GM12878 (cell line): ENCODE measurements around the gene PYGM. TPM values are rescaled to one million over a fixed set of nuclear protein-coding genes. Genes with fewer than 3 reads are reported as not detected.
A peak's percentile ranks its signal among the peaks of the same experiment; 100 is the strongest.

Source experiments
- ATAC-seq: fragments of 200-7000 bp; cut with Tn5 transposase; 3 replicates; pipeline ENCODE4 v1.9.1; 2020; ENCODE audit warnings: mild to moderate bottlenecking, moderate library complexity
- BruUV-seq: library from RNA; stranded (reverse); fragments of 400-500 nt; replicated peaks from 2 replicates; lab custom pipeline; 2021; lab: Mats Ljungman, UMichigan
- CTCF ChIA-PET: fragments of 300-600 bp; sonication (Branson Sonifier 250); formaldehyde crosslinking; extraction: SDS; loops from one replicate; lab custom pipeline; 2021; ENCODE audit warnings: inconsistent platforms; lab: Yijun Ruan, JAX
- POLR2A ChIA-PET: fragments of 350-600 bp; formaldehyde crosslinking; extraction: SDS; loops from one replicate; lab custom pipeline; 2021; ENCODE audit warnings: inconsistent platforms; lab: Charles Lee
- RAD21 ChIA-PET: fragments of 300-600 bp; sonication (Branson Sonifier 250); formaldehyde crosslinking; loops from one replicate; lab custom pipeline; 2023; ENCODE audit warnings: antibody characterized with exemption; ENCODE audit not compliant: unreplicated experiment; lab: Charles Lee
- SMC1A ChIA-PET: fragments of 300-600 bp; sonication (Branson Sonifier 250); formaldehyde crosslinking; loops from one replicate; lab custom pipeline; 2023; ENCODE audit not compliant: unreplicated experiment, uncharacterized antibody; lab: Charles Lee
- DNase-seq: peaks from one replicate; pipeline ENCODE4 v3.0.0-alpha.2; 2011; ENCODE audit warnings: low read depth, low spot score
- FAIRE-seq: peaks from 3 replicates; lab custom pipeline; 2011; peaks lifted over from hg19 to GRCh38; lab: Jason Lieb, UNC
- H2AFZ ChIP-seq: 2 replicates; pipeline ENCODE4 v1.6.0; 2011; ENCODE audit warnings: low read depth, low read length, control low read depth; ENCODE audit not compliant: control insufficient read depth
- H3K27ac ChIP-seq: 2 replicates; pipeline ENCODE4 v1.5.1; 2011; ENCODE audit warnings: control low read depth; ENCODE audit not compliant: control insufficient read depth, insufficient read depth
- H3K27me3 ChIP-seq, 2 experiments: replicated peaks in 1 of 2; 2 replicates each; pipeline versions ENCODE4 v1.6.0 to v1.6.1; 2011; ENCODE audit warnings: low read length in 1 of 2; ENCODE audit not compliant: control insufficient read depth in 2 of 2, insufficient read depth in 2 of 2
- H3K36me3 ChIP-seq, 2 experiments: 2 replicates each; pipeline ENCODE4 v1.5.1; 2011; ENCODE audit warnings: low read length in 1 of 2; ENCODE audit not compliant: control insufficient read depth in 2 of 2, insufficient read depth in 2 of 2
- H3K4me1 ChIP-seq: 2 replicates; pipeline ENCODE4 v1.6.1; 2011; ENCODE audit warnings: mild to moderate bottlenecking, low read length, moderate library complexity, mixed read lengths; ENCODE audit not compliant: control insufficient read depth, insufficient read depth
- H3K4me2 ChIP-seq: 2 replicates; pipeline ENCODE4 v1.6.0; 2011; ENCODE audit warnings: control low read depth; ENCODE audit not compliant: control insufficient read depth, insufficient read depth
- H3K4me3 ChIP-seq: fragments of 200-600 bp; sonication (generic); 2 replicates; pipeline ENCODE4 v1.5.1; 2016
- H3K79me2 ChIP-seq: 2 replicates; pipeline ENCODE4 v1.6.0; 2011; ENCODE audit warnings: low read length; ENCODE audit not compliant: control insufficient read depth, insufficient read depth
- H3K9ac ChIP-seq: 2 replicates; pipeline ENCODE4 v1.8.0; 2011; ENCODE audit warnings: low read length, control low read depth, mixed read lengths; ENCODE audit not compliant: control insufficient read depth, insufficient read depth
- H3K9me3 ChIP-seq: replicated peaks from 3 replicates; pipeline ENCODE4 v1.5.1; 2011; ENCODE audit warnings: mild to moderate bottlenecking, low read length; ENCODE audit not compliant: control insufficient read depth, insufficient read depth
- H4K20me1 ChIP-seq: 2 replicates; pipeline ENCODE4 v1.6.0; 2011; ENCODE audit not compliant: control insufficient read depth, insufficient read depth
- ASH2L ChIP-seq: fragments of 300-600, 200-600 bp; sonication (generic); IDR thresholded peaks from 2 replicates; pipeline ENCODE4 v1.6.1; 2017; ENCODE audit warnings: low read depth, mild to moderate bottlenecking, borderline replicate concordance
- BMI1 ChIP-seq: fragments of 450-650 bp; IDR thresholded peaks from 2 replicates; pipeline ENCODE4 v1.6.1; 2016; ENCODE audit warnings: mild to moderate bottlenecking, moderate library complexity, borderline replicate concordance
- CEBPB ChIP-seq, 2 experiments: fragments of 150-350 bp in 1 of 2; IDR thresholded peaks; 2 replicates each; pipeline ENCODE4 v1.6.1; 2012 to 2014; ENCODE audit warnings: low read depth in 2 of 2, low read length in 2 of 2, borderline replicate concordance in 1 of 2, inconsistent platforms in 1 of 2
- ETV6 ChIP-seq, 2 experiments: fragments of 450-650 bp in 1 of 2; IDR thresholded peaks in 1 of 2; conservative IDR thresholded peaks in 1 of 2; 2 replicates each; pipeline ENCODE4 v1.6.1; 2014; ENCODE audit warnings: antibody characterized with exemption in 1 of 2, borderline replicate concordance in 1 of 2, low read depth in 1 of 2, mild to moderate bottlenecking in 1 of 2, moderate library complexity in 1 of 2
- GABPA ChIP-seq: IDR thresholded peaks from 2 replicates; pipeline ENCODE4 v1.6.1; 2014; ENCODE audit warnings: antibody characterized with exemption, low read depth, mild to moderate bottlenecking, inconsistent platforms
- IKZF2 ChIP-seq, 2 experiments: fragments of 450-650 bp; IDR thresholded peaks; 2 replicates each; pipeline ENCODE4 v1.6.1; 2017; ENCODE audit warnings: mild to moderate bottlenecking in 2 of 2, moderate library complexity in 2 of 2
- JUNB ChIP-seq: IDR thresholded peaks from 2 replicates; pipeline ENCODE4 v1.6.1; 2016; ENCODE audit warnings: antibody characterized with exemption, mild to moderate bottlenecking
- JUND ChIP-seq: IDR thresholded peaks from 2 replicates; pipeline ENCODE4 v1.6.1; 2012; ENCODE audit warnings: low read depth, mild to moderate bottlenecking, low read length, improper control_type of control experiment, moderate library complexity
- LARP7 ChIP-seq: fragments of 450-650 bp; IDR thresholded peaks from 2 replicates; pipeline ENCODE4 v1.6.1; 2017; ENCODE audit warnings: mild to moderate bottlenecking
- MTA3 ChIP-seq: IDR thresholded peaks from 2 replicates; pipeline ENCODE4 v1.6.1; 2012; ENCODE audit warnings: low read length, inconsistent platforms, borderline replicate concordance
- NFXL1 ChIP-seq: fragments of 450-650 bp; IDR thresholded peaks from 2 replicates; pipeline ENCODE4 v1.6.1; 2017; ENCODE audit warnings: antibody characterized with exemption, mild to moderate bottlenecking, borderline replicate concordance
- RBBP5 ChIP-seq: fragments of 200-600 bp; sonication (generic); conservative IDR thresholded peaks from 2 replicates; pipeline ENCODE4 v1.6.1; 2016
- RELB ChIP-seq: fragments of 450-650 bp; IDR thresholded peaks from 2 replicates; pipeline ENCODE4 v1.6.1; 2017; ENCODE audit warnings: low read depth, mild to moderate bottlenecking, moderate library complexity
- RUNX3 ChIP-seq: IDR thresholded peaks from 2 replicates; pipeline ENCODE4 v1.6.1; 2012; ENCODE audit warnings: low read length, inconsistent platforms
- TCF12 ChIP-seq: IDR thresholded peaks from 2 replicates; pipeline ENCODE4 v1.6.1; 2011; ENCODE audit warnings: low read depth, mild to moderate bottlenecking, low read length
- WRNIP1 ChIP-seq: IDR thresholded peaks from 2 replicates; pipeline ENCODE4 v1.6.1; 2011; ENCODE audit warnings: low read depth, low read length, improper control_type of control experiment, borderline replicate concordance
- YBX1 ChIP-seq: fragments of 450-650 bp; IDR thresholded peaks from 2 replicates; pipeline ENCODE4 v1.6.1; 2016; ENCODE audit warnings: antibody characterized with exemption
- ZNF592 ChIP-seq: fragments of 450-650 bp; IDR thresholded peaks from 2 replicates; pipeline ENCODE4 v1.6.1; 2017; ENCODE audit warnings: mild to moderate bottlenecking, moderate library complexity
- WGBS: methylation state at CpG from one replicate; pipeline ENCODE4 v1.1.6; 2016; ENCODE audit warnings: low lambda C conversion rate; ENCODE audit not compliant: insufficient replicate concordance, insufficient coverage; ENCODE audit errors: missing lambda C conversion rate; 5-methylcytosine and 5-hydroxymethylcytosine counted together
- in situ Hi-C: fragments of 300-500 bp; cut with MboI; formaldehyde crosslinking; loops from 9 replicates; pipeline ENCODE4 v1.14.3; 2018; ENCODE audit warnings: mixed read lengths
- intact Hi-C: fragments of 100-400 bp; cut with micrococcal nuclease; formaldehyde crosslinking; loops from one replicate; pipeline ENCODE4 v1.14.2; 2022; ENCODE audit not compliant: unreplicated experiment
- polyA plus RNA-seq, 11 experiments: library from polyadenylated mRNA; depleted of rRNA in 4 of 11; unstranded in 6 of 11; stranded (reverse) in 5 of 11; fragments of >200 nt; fragmentation: Nextera tagmentation in 4 of 11; fragmentation: Illumina TruSeq in 1 of 11; extraction: Ambion mirVana in 4 of 11; extraction: Trizol in 1 of 11; gene quantifications; 1 replicate in 1 of 11; 2 replicates in 10 of 11; pipeline versions ENCODE4 v1.2.1 to v1.2.3, GENCODE V29; 2011 to 2016; ENCODE audit warnings: inconsistent platforms in 2 of 11, missing spikeins in 2 of 11, low read depth in 1 of 11
- total RNA-seq, 4 experiments: library from RNA; depleted of rRNA in 3 of 4; stranded (reverse); fragments of >200 nt in 3 of 4; fragmentation: Illumina TruSeq in 1 of 4; extraction: Trizol in 1 of 4; gene quantifications; 2 replicates each; pipeline versions ENCODE4 v1.2.1 to v1.2.3, GENCODE V29; 2013 to 2021

The PYGM gene
- total and polyA plus RNA-seq, 10 of the 15 experiments (the other 5 are each of a cell fraction or from before 2014, with no cell fraction given): 0.04 to 3.7 (median 0.27) TPM; not detected in 1

- TF ChIP-seq ZNF592 (no peak), NFXL1 (no peak), RUNX3 (no peak), JUND (no peak), CEBPB (IDR thresholded peaks at IDR 0.05; ENCODE audit: borderline replicate concordance in 1 of 2, low read depth in 2 of 2, low read length in 2 of 2) (no peak)
Measured at GRCh38 chr11:64715756-64716472, 43.9 kb downstream of the PYGM start (continued).

- no peak for FAIRE-seq
- RAD21 ChIA-PET: interaction anchor here (1.0 to 2.6 kb wide), 3 partner anchors 11 to 26 kb away, joined by 3 to 12 read pairs (median 3); no protein-coding TSS in a partner anchor
- Histone ChIP-seq H4K20me1 (no peaks in the 10 kb centered on the region), H3K4me2 (no peak overlapping the region), H3K9me3 (no peaks in the 10 kb centered on the region), H3K36me3 (no peaks in the 10 kb centered on the region; a peak in 1 of 4 replicates), H3K27me3 (peaks cover 5 to 10% of the 10 kb centered on the region in 2 experiments; a peak in 3 of 4 replicates), H3K4me3 (no peak overlapping the region), H3K27ac (no peak overlapping the region), H3K79me2 (no peaks in the 10 kb centered on the region), H3K4me1 (peaks cover 7% of the 10 kb centered on the region), H2AFZ (no peak overlapping the region), H3K9ac (no peak overlapping the region)
- no TSS peak for BruUV-seq
- in situ Hi-C loops: no loop called here
- intact Hi-C loops: no loop called here
- POLR2A ChIA-PET: interaction anchor here (0.9 kb wide), 1 partner anchor 18 kb away, joined by 3 read pairs; no protein-coding TSS in a partner anchor
- CTCF ChIA-PET: interaction anchor here (0.5 to 6.7 kb wide), 5 partner anchors 8 to 27 kb away, joined by 3 to 58 read pairs (median 4); no protein-coding TSS in a partner anchor
- SMC1A ChIA-PET: interaction anchor here (0.6 to 1.7 kb wide), 5 partner anchors 11 to 29 kb away, joined by 3 to 7 read pairs (median 4); no protein-coding TSS in a partner anchor
- peak; percentile 51 for ATAC-seq
- WGBS: 2% methylated on average over 5 of the region's 5 CpGs
- no peak for DNase-seq
- TF ChIP-seq BMI1 (no peak), WRNIP1 (no peak), ASH2L (no peak), RBBP5 (no peak), MTA3 (no peak), IKZF2 (IDR thresholded peaks at IDR 0.05) (no peak; a peak in 1 of 4 replicates), YBX1 (no peak), ETV6 (conservative IDR thresholded peaks at IDR 0.05 in 1 of 2, IDR thresholded peaks at IDR 0.05 in 1 of 2; ENCODE audit: borderline replicate concordance in 1 of 2, low read depth in 1 of 2) (no peak), JUNB (no peak), LARP7 (no peak), GABPA (no peak), RELB (0 out of 2 replicates have a peak, but pooled peaks have one; percentile 15), TCF12 (no peak)
Measured at GRCh38 chr11:64715110-64715509, 44.7 kb downstream of the PYGM start.
